Measurements from ENCODE around the gene LYST. TPM values are rescaled to one million over a fixed set of nuclear protein-coding genes. Genes with fewer than 3 reads are reported as not detected.

The LYST gene
- total and polyA plus RNA-seq, 2 donors (not counting 3 experiments of a cell fraction or from before 2014, with no cell fraction given), result 3.1 to 9.6 TPM

DNA sequence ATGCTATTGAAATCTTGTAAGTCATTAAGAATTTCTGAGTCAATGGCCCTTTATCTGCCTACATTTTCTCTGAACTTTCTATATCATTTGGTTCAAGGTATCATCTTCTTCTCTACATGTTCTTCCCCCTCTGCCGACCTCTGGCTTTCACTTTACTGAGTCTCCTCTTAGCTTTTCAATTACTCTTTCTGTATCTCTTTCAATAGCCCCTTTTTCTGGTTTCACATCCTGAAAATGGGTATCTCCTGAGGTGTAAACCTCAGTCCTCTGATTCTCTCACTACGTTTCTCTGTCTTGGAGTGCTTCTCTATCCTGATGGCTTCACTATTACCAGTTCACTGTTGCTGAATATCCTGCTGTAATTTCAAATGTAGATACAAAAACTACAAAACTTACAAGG is 98.9 kb downstream of the LYST start:
- Histone ChIP-seq H3K9ac (replicated peaks; ENCODE audit: extremely low read depth, insufficient read depth, low read length) (no peak overlapping the region), H3K27ac (ENCODE audit: insufficient read depth, low read depth, low read length) (no peak overlapping the region), H3K4me3 (replicated peaks in 1 of 3; ENCODE audit: insufficient read depth in 1 of 3, low read depth in 1 of 3, low read length in 3 of 3) (no peak overlapping the region), H3K36me3 (ENCODE audit: control insufficient read depth in 2 of 2, extremely low read depth in 1 of 2, insufficient read depth in 2 of 2, low read length in 2 of 2) (no peaks in the 10 kb centered on the region), H3K4me1 (ENCODE audit: control insufficient read depth, extremely low read depth, insufficient read depth, low read length) (no peaks in the 10 kb centered on the region), H2AFZ (ENCODE audit: low read depth, low read length) (no peak overlapping the region), H4K20me1 (replicated peaks; ENCODE audit: control insufficient read depth, extremely low read depth, insufficient read depth, low read length) (no peaks in the 10 kb centered on the region), H3K9me1 (replicated peaks; ENCODE audit: control insufficient read depth, extremely low read depth, insufficient read depth, low read length) (no peaks in the 10 kb centered on the region), H3K27me3 (ENCODE audit: control insufficient read depth in 2 of 2, insufficient read depth in 2 of 2, low read length in 2 of 2) (no peaks in the 10 kb centered on the region), H3K4me2 (ENCODE audit: insufficient read depth, low read length) (no peak overlapping the region), H3K79me2 (ENCODE audit: control insufficient read depth, insufficient read depth, low read length) (no peaks in the 10 kb centered on the region), H3K9me3 (replicated peaks; ENCODE audit: control insufficient read depth, insufficient read depth, low read length) (no peaks in the 10 kb centered on the region)
- no peak for TF ChIP-seq POLR2A (IDR thresholded peaks at IDR 0.05; ENCODE audit: low read depth, low read length)
- TF ChIP-seq FOS (IDR thresholded peaks at IDR 0.05; ENCODE audit: borderline replicate concordance, insufficient read depth, low read length), result no peak
- TF ChIP-seq EZH2 (IDR thresholded peaks at IDR 0.05; ENCODE audit: borderline replicate concordance, low read depth, low read length, severe bottlenecking), result no peak
- TF ChIP-seq, protein P1, sequence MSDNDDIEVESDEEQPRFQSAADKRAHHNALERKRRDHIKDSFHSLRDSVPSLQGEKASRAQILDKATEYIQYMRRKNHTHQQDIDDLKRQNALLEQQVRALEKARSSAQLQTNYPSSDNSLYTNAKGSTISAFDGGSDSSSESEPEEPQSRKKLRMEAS (IDR thresholded peaks at IDR 0.05; ENCODE audit: insufficient read depth, insufficient read length), result no peak
- no peak for TF ChIP-seq JUN (IDR thresholded peaks at IDR 0.05; ENCODE audit: borderline replicate concordance, insufficient read depth, insufficient read length, low read depth)
- TF ChIP-seq POLR2AphosphoS5 (IDR thresholded peaks at IDR 0.05; ENCODE audit: insufficient read depth, low read depth, low read length), result no peak
- TF ChIP-seq, protein P2, sequence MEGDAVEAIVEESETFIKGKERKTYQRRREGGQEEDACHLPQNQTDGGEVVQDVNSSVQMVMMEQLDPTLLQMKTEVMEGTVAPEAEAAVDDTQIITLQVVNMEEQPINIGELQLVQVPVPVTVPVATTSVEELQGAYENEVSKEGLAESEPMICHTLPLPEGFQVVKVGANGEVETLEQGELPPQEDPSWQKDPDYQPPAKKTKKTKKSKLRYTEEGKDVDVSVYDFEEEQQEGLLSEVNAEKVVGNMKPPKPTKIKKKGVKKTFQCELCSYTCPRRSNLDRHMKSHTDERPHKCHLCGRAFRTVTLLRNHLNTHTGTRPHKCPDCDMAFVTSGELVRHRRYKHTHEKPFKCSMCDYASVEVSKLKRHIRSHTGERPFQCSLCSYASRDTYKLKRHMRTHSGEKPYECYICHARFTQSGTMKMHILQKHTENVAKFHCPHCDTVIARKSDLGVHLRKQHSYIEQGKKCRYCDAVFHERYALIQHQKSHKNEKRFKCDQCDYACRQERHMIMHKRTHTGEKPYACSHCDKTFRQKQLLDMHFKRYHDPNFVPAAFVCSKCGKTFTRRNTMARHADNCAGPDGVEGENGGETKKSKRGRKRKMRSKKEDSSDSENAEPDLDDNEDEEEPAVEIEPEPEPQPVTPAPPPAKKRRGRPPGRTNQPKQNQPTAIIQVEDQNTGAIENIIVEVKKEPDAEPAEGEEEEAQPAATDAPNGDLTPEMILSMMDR (IDR thresholded peaks at IDR 0.05; ENCODE audit: extremely low read depth in 1 of 2, insufficient read depth in 1 of 2, low read depth in 1 of 2, low read length in 2 of 2), result no peak
- no peak for TF ChIP-seq MYC (IDR thresholded peaks at IDR 0.05; ENCODE audit: low read depth, low read length)
- no peak for TF ChIP-seq GATA2 (IDR thresholded peaks at IDR 0.05; ENCODE audit: insufficient read depth, insufficient read length, low read depth, low read length)
- DNase-seq (ENCODE audit: low read depth, low spot score), result no peak
- ChIA-PET POLR2A (no interaction called here), CTCF (no interaction called here)
- dilution Hi-C loops (cut with MboI; ENCODE audit: extremely low pct_ligation_motif_present, low sequenced_read_pairs), result no loop called here
- intact Hi-C loops (cut with micrococcal nuclease), result no loop called here
- FAIRE-seq, result no peak
- no TSS peak for BruUV-seq (replicated peaks)
